Endodermal cell (in vitro differentiated cells): ENCODE results near the gene IQCN. TPM values are rescaled to one million over a fixed set of nuclear protein-coding genes. Genes with fewer than 3 reads are reported as not detected.

ENCODE experiments used
- DNase-seq: peaks from one replicate; pipeline ENCODE4 v3.0.0-alpha.2; 2017
- H3K27ac ChIP-seq: 2 replicates; pipeline ENCODE4 v1.5.1; 2013; ENCODE audit warnings: mild to moderate bottlenecking, low read depth, low read length, moderate library complexity
- H3K27me3 ChIP-seq: 2 replicates; pipeline ENCODE4 v1.6.1; 2013; ENCODE audit warnings: mild to moderate bottlenecking, low read length, moderate library complexity; ENCODE audit not compliant: insufficient read depth, control insufficient read depth, poor library complexity, severe bottlenecking
- H3K36me3 ChIP-seq: 2 replicates; pipeline ENCODE4 v1.7.0; 2013; ENCODE audit warnings: mild to moderate bottlenecking, low read length, moderate library complexity; ENCODE audit not compliant: control insufficient read depth, insufficient read depth
- H3K4me1 ChIP-seq: one replicate; pipeline ENCODE4 v1.7.0; 2013; ENCODE audit warnings: low read length; ENCODE audit not compliant: control insufficient read depth, insufficient read depth
- H3K4me3 ChIP-seq: 2 replicates; pipeline ENCODE4 v1.5.1; 2013; ENCODE audit warnings: mild to moderate bottlenecking, low read length, moderate library complexity
- H3K9ac ChIP-seq: 2 replicates; pipeline ENCODE4 v1.6.1; 2013; ENCODE audit warnings: mild to moderate bottlenecking, low read length, moderate library complexity; ENCODE audit not compliant: poor library complexity, severe bottlenecking; ENCODE audit errors: extremely low read depth
- H3K9me3 ChIP-seq: 2 replicates; pipeline ENCODE4 v1.6.1; 2013; ENCODE audit warnings: mild to moderate bottlenecking, low read length, moderate library complexity; ENCODE audit not compliant: control insufficient read depth
- H3K27ac Mint-ChIP-seq: 2 replicates; pipeline ENCODE4 v1.8.0; 2020; ENCODE audit warnings: mixed read lengths
- H3K27me3 Mint-ChIP-seq: 2 replicates; pipeline ENCODE4 v1.8.0; 2021; ENCODE audit warnings: mild to moderate bottlenecking, mixed read lengths; ENCODE audit not compliant: insufficient read depth
- H3K36me3 Mint-ChIP-seq: 2 replicates; pipeline ENCODE4 v1.8.0; 2020; ENCODE audit warnings: low read depth, mixed read lengths
- H3K4me1 Mint-ChIP-seq: 2 replicates; pipeline ENCODE4 v1.8.0; 2020; ENCODE audit warnings: mixed read lengths
- H3K4me3 Mint-ChIP-seq: 2 replicates; pipeline ENCODE4 v1.8.0; 2020; ENCODE audit warnings: mild to moderate bottlenecking, moderate library complexity, mixed read lengths
- H3K9me3 Mint-ChIP-seq: 2 replicates; pipeline ENCODE4 v1.8.0; 2020; ENCODE audit warnings: mild to moderate bottlenecking, mixed read lengths
- WGBS, 2 experiments: methylation state at CpG; one replicate each; pipeline versions ENCODE4 v1.1.5 to v1.1.7; 2013; ENCODE audit warnings: missing lambda C conversion rate in 2 of 2, mixed read lengths in 1 of 2; ENCODE audit not compliant: insufficient coverage in 1 of 2, insufficient read length in 1 of 2; 5-methylcytosine and 5-hydroxymethylcytosine counted together
- total RNA-seq, 2 donors: library from RNA; stranded (reverse); fragmentation: NEBNext Ultra II Directional in 1 of 2; extraction: Animal tissue kit (Norgen Biotek cat#: 25700) in 1 of 2; gene quantifications; 2 replicates in 1 of 2; 3 replicates in 1 of 2; pipeline ENCODE4 v1.2.1, GENCODE V29; 2021
- TF ChIP-seq, protein P1 (sequence below): fragments of 200-600 bp; sonication (generic); conservative IDR thresholded peaks from 2 replicates; pipeline ENCODE4 v1.5.0; 2021; ENCODE audit warnings: antibody characterized with exemption, mild to moderate bottlenecking

IQCN gene
- total RNA-seq, 2 donors from 2014 or later, result 2.4 to 3.3 TPM

DNA sequence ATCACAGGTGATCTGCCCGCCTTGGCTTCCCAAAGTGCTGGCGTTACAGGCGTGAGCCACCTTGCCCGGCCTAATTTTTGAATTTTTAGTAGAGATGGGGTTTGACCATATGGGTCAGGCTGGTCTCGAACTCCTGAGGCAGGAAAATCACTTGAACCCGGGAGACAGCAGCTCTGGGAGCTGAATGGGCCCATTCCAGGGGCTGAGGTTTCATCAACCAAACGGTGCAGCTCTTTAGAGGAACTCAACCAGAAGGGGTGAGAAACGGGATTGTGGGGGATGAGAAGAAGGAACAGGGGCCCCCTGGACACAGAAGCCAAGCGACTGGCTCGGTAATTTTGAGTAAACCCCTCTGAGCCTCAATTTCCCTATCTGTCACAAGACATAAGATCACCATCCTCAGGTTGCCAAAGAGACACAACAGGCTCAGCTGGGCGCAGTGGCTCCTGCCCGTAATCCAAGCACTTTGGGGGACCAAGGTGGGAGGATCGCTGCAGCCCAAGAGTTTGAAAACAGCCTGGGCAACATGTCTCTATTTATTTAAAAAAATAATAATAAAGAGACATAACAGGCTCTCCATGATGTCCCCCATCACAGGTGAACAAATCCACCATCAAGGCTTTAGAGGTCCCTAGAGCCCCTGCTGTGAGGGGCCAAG, 562 bp downstream of the IQCN start:
- Mint-ChIP-seq H3K9me3 (no peaks in the 10 kb centered on the region), H3K4me3 (no peak overlapping the region), H3K36me3 (peaks cover 24% of the 10 kb centered on the region), H3K27me3 (peaks cover 2% of the 10 kb centered on the region), H3K27ac (no peak overlapping the region), H3K4me1 (peaks cover 9% of the 10 kb centered on the region)
- Histone ChIP-seq H3K27ac (no peak overlapping the region), H3K9me3 (no peaks in the 10 kb centered on the region), H3K36me3 (peaks cover 22% of the 10 kb centered on the region), H3K9ac (no peak overlapping the region), H3K27me3 (no peaks in the 10 kb centered on the region), H3K4me1 (no peaks in the 10 kb centered on the region), H3K4me3 (no peak overlapping the region)
- 94 to 97% methylated on average over 7 to 12 of the region's 13 CpGs for WGBS, 2 experiments
- no peak for DNase-seq
- TF ChIP-seq, protein P1, sequence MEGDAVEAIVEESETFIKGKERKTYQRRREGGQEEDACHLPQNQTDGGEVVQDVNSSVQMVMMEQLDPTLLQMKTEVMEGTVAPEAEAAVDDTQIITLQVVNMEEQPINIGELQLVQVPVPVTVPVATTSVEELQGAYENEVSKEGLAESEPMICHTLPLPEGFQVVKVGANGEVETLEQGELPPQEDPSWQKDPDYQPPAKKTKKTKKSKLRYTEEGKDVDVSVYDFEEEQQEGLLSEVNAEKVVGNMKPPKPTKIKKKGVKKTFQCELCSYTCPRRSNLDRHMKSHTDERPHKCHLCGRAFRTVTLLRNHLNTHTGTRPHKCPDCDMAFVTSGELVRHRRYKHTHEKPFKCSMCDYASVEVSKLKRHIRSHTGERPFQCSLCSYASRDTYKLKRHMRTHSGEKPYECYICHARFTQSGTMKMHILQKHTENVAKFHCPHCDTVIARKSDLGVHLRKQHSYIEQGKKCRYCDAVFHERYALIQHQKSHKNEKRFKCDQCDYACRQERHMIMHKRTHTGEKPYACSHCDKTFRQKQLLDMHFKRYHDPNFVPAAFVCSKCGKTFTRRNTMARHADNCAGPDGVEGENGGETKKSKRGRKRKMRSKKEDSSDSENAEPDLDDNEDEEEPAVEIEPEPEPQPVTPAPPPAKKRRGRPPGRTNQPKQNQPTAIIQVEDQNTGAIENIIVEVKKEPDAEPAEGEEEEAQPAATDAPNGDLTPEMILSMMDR, result no peak

DNA sequence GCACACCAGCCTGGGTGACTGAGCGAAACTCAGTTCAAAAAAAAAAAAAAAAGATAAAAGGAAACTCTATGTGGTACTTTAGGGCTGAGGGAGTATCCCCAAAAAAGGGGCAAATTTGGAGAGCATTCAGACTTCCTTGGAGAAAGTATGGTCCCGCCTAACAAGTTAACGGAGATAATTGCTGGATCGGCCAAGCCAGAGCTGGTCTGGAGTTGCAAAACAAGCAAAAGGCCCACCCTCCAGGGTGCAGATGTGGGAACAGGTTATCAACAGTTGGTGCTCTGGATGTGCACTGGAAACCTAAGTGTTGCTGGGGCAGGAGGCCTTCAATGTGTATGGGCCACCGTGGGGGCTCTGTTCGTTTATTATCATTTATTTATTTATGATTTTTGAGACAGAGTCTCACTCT, 2.8 kb downstream of the IQCN start:
- no peaks in the 10 kb centered on the region for H3K4me1 ChIP-seq
- no peaks in the 10 kb centered on the region for H3K4me1 Mint-ChIP-seq
- H3K27me3 Mint-ChIP-seq, result peaks cover 2% of the 10 kb centered on the region
- WGBS, 2 experiments, result 96 to 97% methylated on average over 4 to 5 of the region's 6 CpGs
- H3K27ac Mint-ChIP-seq, result no peak overlapping the region
- DNase-seq, result peak; percentile 44
- no peaks in the 10 kb centered on the region for H3K9me3 ChIP-seq
- no peak overlapping the region for H3K4me3 ChIP-seq
- no peak overlapping the region for H3K9ac ChIP-seq
- no peak overlapping the region for H3K27ac ChIP-seq
- peaks cover 21% of the 10 kb centered on the region for H3K36me3 Mint-ChIP-seq
- peaks cover 9% of the 10 kb centered on the region for H3K36me3 ChIP-seq
- H3K27me3 ChIP-seq, result no peaks in the 10 kb centered on the region
- no peak overlapping the region for H3K4me3 Mint-ChIP-seq
- TF ChIP-seq, protein P1, result no peak
- H3K9me3 Mint-ChIP-seq, result no peaks in the 10 kb centered on the region

DNA sequence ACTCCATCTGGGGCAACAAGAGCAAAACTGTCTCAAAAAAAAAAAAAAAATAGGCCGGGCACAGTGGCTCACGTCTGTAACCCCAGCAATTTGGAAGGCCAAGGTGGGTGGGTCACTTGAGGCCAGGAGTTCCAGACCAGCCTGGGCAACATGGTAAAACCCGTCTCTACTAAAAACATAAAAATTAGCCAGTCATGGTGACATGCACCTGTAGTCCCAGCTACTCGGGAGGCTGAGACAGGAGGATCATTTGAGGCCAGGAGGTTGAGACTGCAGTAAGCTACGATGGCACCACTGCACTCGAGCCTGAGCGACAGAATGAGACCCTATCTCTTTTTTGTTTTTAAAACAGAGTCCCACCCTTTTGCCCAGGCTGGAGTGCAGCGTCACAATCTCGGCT, 3.9 kb downstream of the IQCN start:
- Histone ChIP-seq H3K27ac (no peak overlapping the region), H3K36me3 (peaks cover 1% of the 10 kb centered on the region), H3K9me3 (no peaks in the 10 kb centered on the region), H3K27me3 (no peaks in the 10 kb centered on the region), H3K4me1 (no peaks in the 10 kb centered on the region), H3K4me3 (no peak overlapping the region), H3K9ac (no peak overlapping the region)
- H3K27ac Mint-ChIP-seq, result no peak overlapping the region
- H3K36me3 Mint-ChIP-seq, result peaks cover 28% of the 10 kb centered on the region
- 92 to 96% methylated on average over 7 to 9 of the region's 9 CpGs for WGBS, 2 experiments
- TF ChIP-seq, protein P1, result no peak
- H3K9me3 Mint-ChIP-seq, result no peaks in the 10 kb centered on the region
- H3K4me1 Mint-ChIP-seq, result no peaks in the 10 kb centered on the region
- H3K4me3 Mint-ChIP-seq, result no peak overlapping the region
- peaks cover 2% of the 10 kb centered on the region for H3K27me3 Mint-ChIP-seq
- no peak for DNase-seq
